Effector memory CD4-positive, alpha-beta T cell (primary cell): ENCODE data around the gene EPOP.

Experiments used
- DNase-seq, 3 donors: peaks; one replicate each; pipeline ENCODE4 v3.0.0-alpha.2; 2020
- H3K27ac ChIP-seq: 2 replicates; pipeline ENCODE4 v1.7.0; 2013; ENCODE audit warnings: mild to moderate bottlenecking, low read length, moderate library complexity; ENCODE audit not compliant: insufficient read depth, poor library complexity, severe bottlenecking
- H3K27me3 ChIP-seq: replicated peaks from 2 replicates; pipeline ENCODE4 v1.7.0; 2013; ENCODE audit warnings: mild to moderate bottlenecking, low read length; ENCODE audit not compliant: insufficient read depth, control insufficient read depth, poor library complexity, severe bottlenecking
- H3K36me3 ChIP-seq: 2 replicates; pipeline ENCODE4 v1.7.0; 2013; ENCODE audit warnings: mild to moderate bottlenecking, low read length, moderate library complexity; ENCODE audit not compliant: control insufficient read depth, insufficient read depth
- H3K4me1 ChIP-seq: 2 replicates; pipeline ENCODE4 v1.7.0; 2013; ENCODE audit warnings: low read length, mild to moderate bottlenecking; ENCODE audit not compliant: control insufficient read depth, insufficient read depth, poor library complexity, severe bottlenecking
- H3K4me3 ChIP-seq: 2 replicates; pipeline ENCODE4 v1.7.0; 2013; ENCODE audit warnings: low read length, low read depth, mild to moderate bottlenecking; ENCODE audit not compliant: insufficient read depth, poor library complexity, severe bottlenecking
- H3K9me3 ChIP-seq: 2 replicates; pipeline ENCODE4 v1.7.0; 2013; ENCODE audit warnings: mild to moderate bottlenecking, low read length, moderate library complexity; ENCODE audit not compliant: control insufficient read depth
- total RNA-seq, 3 donors: gene quantifications; one replicate each; lab custom pipeline; 2026; lab: John Stamatoyannopoulos, UW

Gene EPOP
- 0.69 to 5.3 (median 2.5) reads per million in 3 donors for total RNA-seq

DNA sequence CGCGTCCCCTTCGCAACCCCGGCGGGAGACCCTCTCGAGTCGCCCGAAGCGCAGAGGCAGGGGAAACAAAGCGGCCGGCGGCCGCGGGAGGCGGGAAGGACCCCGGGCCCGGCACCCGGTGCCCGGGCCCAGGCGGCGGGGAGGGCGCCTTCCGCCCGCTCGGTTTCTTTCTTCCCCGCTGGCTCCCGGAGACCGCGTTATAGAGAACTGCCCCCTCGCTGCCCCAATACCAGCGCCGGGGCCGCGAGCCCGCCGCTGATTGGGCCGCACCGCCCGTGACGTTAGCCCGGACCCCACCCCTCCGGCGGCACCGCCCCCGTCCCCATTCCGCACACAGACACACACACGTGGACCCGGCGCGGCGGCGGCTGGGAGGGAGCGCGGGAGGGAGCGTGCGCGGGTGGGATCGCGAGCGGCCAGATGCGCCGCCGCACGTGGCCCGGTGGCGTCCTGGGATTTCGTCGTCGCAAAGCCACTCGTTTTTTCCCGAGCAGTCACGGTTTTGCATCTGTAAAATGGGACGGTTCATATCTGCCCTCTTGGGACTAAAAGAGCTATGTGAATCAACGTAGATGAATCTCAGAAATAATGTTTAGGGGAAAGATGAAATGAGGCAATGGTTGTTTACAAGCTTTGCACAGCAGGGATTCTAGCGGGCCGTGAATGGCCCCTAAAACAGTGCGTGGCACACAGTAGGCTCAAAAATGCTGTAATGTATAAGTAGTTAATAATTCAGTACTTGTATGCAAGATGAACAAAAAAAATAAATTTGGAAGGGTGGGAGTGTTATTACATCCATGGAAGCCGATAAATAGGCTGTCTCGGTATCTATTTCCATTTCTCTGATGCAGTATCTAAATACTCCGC is at the start of gene EPOP:
TSS of gene EPOP (minus strand) at position 209 of the 867 bp plus-strand sequence. CDS start 462 bp downstream, outside the sequence.
- Histone ChIP-seq H3K27me3 (peaks cover 34% of the 10 kb centered on the region), H3K27ac (peak within 1 kb of the TSS; percentile 18), H3K4me1 (peaks cover 22% of the 10 kb centered on the region), H3K9me3 (no peaks in the 10 kb centered on the region), H3K4me3 (peak within 1 kb of the TSS; percentile 70), H3K36me3 (no peaks in the 10 kb centered on the region)
- peak; percentile 69 to 76 (median 72) for DNase-seq

DNA sequence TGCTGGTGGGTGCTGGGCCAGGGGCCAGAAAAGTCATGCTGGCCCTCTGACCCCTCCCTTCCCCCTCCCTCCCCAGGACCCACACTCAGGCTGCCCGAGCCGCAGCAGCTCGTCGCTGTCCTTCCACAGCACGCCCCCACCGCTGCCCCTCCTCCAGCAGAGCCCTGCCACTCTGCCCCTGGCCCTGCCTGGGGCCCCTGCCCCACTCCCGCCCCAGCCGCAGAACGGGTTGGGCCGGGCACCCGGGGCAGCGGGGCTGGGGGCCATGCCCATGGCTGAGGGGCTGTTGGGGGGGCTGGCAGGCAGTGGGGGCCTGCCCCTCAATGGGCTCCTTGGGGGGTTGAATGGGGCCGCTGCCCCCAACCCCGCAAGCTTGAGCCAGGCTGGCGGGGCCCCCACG is 47.0 kb upstream of the EPOP start:
- no peak for DNase-seq
- Histone ChIP-seq H3K9me3 (no peaks in the 10 kb centered on the region), H3K27ac (no peak overlapping the region), H3K27me3 (no peaks in the 10 kb centered on the region), H3K4me3 (no peak overlapping the region), H3K4me1 (peaks cover 15% of the 10 kb centered on the region), H3K36me3 (peaks cover 57% of the 10 kb centered on the region)

DNA sequence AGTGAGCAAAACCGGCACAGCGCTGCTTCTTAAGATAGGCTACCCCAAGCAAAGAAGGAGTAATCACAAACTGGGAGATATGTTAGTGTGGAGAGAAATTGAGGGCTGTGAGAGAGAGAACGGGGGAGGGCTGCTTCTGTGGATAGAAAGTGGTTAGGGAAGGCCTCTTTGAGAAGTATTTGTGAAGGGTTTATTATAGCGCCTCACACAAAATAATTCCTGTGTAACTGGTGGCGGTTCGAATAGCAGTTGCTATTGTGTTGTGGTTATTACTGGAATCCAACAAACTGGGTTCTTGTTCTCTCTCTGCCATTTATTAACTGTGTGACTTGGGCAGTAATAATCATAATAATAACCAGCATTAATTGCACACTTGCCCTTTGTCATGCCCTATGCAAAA is 46.2 kb upstream of the EPOP start:
- H3K27ac ChIP-seq, result no peak overlapping the region
- no peaks in the 10 kb centered on the region for H3K9me3 ChIP-seq
- DNase-seq, result no peak
- H3K27me3 ChIP-seq, result no peaks in the 10 kb centered on the region
- H3K4me1 ChIP-seq, result peaks cover 15% of the 10 kb centered on the region
- H3K36me3 ChIP-seq, result peaks cover 66% of the 10 kb centered on the region
- H3K4me3 ChIP-seq, result no peak overlapping the region

DNA sequence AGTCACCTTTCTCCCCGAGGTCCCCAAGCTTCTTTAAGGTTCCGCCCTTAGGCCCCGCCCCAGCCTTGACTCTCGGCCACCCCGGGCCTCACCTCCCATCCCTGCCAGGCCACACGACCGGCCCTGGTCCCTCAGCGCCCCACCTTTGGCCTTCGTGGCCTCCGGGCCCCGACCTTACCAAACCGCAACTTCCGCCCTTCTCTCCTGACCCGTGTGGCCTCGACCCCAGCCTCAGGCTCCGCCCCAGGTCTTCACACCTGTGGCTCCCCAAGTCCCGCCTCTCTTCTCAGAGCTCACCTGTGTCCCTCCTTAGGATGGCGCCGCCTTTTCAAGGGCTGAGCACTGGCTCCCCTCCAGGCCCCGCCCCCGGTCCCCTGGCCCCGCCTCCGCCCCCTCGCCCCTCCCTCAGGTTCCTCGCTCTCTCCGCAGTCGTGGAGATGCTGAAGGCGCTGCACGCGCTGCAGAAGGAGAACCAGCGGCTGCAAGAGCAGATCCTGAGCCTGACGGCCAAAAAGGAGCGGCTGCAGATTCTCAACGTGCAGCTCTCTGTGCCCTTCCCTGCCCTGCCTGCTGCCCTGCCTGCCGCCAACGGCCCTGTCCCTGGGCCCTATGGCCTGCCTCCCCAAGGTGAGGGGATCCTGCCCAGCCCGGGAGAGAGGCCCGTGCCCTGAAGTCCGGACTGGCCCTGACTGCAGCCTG is 45.3 kb upstream of the EPOP start:
- no peaks in the 10 kb centered on the region for H3K27me3 ChIP-seq
- H3K4me1 ChIP-seq, result peaks cover 8% of the 10 kb centered on the region
- DNase-seq, result no peak
- H3K9me3 ChIP-seq, result no peaks in the 10 kb centered on the region
- no peak overlapping the region for H3K4me3 ChIP-seq
- peaks cover 70% of the 10 kb centered on the region for H3K36me3 ChIP-seq
- no peak overlapping the region for H3K27ac ChIP-seq

DNA sequence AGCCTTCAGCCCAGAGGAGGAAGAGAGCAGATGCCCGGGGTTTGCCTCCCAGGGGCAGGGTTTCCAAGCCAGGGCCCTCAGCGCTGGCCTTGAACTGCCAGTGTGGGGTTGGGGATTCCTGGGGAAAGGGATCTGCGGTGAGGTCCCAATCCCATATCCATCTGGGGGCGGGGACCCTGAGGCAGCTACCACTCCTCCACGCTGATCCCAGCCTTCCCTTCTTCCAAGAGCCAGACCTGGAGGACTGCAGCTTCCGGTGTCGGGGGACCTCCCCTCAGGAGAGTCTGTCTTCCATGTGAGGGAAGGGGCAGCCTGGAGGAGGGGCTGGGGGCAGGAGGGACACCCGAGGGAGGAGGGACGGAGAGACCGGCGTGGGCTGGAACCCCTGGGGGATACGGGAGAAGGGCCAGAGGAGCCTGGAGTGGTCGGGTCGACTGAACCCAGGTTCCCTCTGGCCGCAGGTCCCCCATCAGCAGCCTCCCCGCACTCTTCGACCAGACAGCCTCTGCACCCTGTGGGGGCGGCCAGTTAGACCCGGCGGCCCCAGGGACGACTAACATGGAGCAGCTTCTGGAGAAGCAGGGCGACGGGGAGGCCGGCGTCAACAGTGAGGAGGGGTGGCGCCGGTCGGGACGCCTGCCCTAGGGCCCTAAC is 44.7 kb upstream of the EPOP start:
- H3K27me3 ChIP-seq, result no peaks in the 10 kb centered on the region
- no peak overlapping the region for H3K27ac ChIP-seq
- no peaks in the 10 kb centered on the region for H3K9me3 ChIP-seq
- DNase-seq, result no peak
- peaks cover 70% of the 10 kb centered on the region for H3K36me3 ChIP-seq
- H3K4me1 ChIP-seq, result peaks cover 1% of the 10 kb centered on the region
- H3K4me3 ChIP-seq, result no peak overlapping the region

DNA sequence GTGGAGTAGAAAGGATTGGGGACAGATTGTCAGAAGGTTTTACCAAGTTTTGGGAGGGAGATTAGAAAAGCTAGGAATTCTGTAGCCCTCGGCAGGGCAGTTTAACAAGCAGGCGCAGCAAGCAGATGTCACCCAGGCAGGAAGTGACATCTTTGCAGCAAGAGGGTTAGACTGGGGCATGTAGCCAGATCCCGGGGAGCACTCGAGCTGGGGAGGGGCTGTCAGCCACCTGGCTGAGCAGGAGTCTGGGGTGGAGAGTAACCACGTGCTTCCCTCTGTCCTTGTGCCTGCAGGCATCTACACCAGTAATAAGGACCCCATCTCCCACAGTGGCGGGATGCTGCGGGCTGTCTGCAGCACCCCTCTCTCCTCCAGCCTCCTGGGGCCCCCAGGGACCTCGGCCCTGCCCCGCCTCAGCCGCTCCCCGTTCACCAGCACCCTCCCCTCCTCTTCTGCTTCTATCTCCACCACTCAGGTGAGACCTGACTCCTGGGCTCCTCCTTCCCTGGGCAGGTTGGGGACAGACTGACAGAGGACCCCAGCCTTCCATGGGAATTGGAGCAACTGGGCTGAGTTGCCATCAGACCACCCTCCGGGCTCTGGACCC is 42.5 kb upstream of the EPOP start:
- Histone ChIP-seq H3K4me3 (no peak overlapping the region), H3K9me3 (no peaks in the 10 kb centered on the region), H3K4me1 (no peaks in the 10 kb centered on the region), H3K36me3 (peaks cover 85% of the 10 kb centered on the region), H3K27me3 (no peaks in the 10 kb centered on the region), H3K27ac (no peak overlapping the region)
- DNase-seq, result no peak

DNA sequence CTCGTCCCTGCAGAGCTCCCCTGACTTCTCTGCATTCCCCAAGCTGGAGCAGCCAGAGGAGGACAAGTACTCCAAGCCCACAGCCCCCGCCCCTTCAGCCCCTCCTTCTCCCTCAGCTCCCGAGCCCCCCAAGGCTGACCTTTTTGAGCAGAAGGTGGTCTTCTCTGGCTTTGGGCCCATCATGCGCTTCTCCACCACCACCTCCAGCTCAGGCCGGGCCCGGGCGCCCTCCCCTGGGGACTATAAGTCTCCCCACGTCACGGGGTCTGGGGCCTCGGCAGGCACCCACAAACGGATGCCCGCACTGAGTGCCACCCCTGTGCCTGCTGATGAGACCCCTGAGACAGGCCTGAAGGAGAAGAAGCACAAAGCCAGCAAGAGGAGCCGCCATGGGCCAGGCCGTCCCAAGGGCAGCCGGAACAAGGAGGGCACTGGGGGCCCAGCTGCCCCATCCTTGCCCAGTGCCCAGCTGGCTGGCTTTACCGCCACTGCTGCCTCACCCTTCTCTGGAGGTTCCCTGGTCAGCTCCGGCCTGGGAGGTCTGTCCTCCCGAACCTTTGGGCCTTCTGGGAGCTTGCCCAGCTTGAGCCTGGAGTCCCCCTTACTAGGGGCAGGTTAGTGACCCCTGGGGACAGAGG is 41.7 kb upstream of the EPOP start:
- Histone ChIP-seq H3K27ac (no peak overlapping the region), H3K36me3 (peaks cover 85% of the 10 kb centered on the region), H3K27me3 (no peaks in the 10 kb centered on the region), H3K9me3 (no peaks in the 10 kb centered on the region), H3K4me3 (no peak overlapping the region), H3K4me1 (no peaks in the 10 kb centered on the region)
- no peak for DNase-seq

DNA sequence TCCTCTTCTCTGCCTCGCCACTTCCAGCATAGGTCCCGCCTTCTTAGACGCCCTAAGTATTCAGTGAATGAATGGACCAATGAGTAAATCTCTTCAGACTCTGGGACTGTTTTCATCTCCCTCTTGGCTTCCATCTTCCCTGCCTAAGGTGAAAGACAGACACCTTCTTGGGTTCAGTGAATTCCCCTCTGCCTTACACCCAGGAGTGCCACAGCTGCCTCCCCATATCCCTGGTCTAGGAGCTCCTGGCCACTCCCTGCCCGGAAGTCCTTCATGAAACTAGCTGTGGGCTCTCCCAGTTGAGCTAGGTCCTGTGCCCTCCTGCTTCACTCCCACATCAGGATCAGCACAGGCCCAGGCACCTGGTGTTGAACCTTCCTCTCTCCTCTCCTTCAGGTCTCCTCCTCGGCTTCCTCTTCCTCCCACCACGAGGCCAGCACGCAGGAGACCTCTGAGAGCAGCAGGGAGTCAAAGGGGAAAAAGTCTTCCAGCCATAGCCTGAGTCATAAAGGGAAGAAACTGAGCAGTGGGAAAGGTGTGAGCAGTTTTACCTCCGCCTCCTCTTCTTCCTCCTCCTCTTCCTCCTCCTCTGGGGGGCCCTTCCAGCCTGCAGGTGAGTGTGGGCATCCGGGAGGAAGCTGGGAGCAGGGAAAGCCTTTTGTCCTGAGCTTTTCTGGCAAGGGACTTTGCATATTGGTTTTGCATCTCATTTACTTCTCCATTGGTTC is 40.6 kb upstream of the EPOP start:
- Histone ChIP-seq H3K4me3 (no peak overlapping the region), H3K27ac (no peak overlapping the region), H3K27me3 (no peaks in the 10 kb centered on the region), H3K9me3 (no peaks in the 10 kb centered on the region), H3K36me3 (peaks cover 84% of the 10 kb centered on the region), H3K4me1 (no peaks in the 10 kb centered on the region)
- no peak for DNase-seq

DNA sequence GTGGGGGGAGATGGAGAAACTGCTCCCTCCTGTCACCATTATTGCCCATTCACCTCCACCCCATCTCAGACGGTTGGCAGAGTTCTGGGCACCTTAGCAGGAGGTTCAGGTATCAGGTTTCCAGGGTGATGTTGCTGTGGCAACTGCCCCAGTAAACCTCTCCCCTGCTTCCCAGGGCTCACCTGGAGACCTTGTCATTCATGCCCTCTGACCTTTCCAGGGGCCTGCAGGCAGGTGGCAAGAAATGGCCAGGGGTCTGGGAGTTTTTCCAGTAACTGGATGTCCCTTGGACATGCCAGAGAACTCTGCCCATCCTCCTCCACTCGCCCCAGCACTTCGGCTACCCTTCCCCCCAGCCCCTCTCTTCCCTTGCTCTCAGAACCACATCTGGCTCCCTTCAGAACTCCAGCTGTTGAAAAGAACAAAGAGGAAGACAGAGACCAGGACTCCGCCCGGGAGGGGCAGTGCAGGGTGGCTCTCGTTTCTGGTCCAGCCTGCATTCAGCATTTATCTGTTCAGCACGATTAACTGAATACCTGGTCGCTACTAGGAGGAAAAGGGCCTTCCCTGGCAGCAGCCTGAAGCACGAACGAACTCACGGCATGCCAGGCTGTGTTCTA is 38.8 kb upstream of the EPOP start:
- no peaks in the 10 kb centered on the region for H3K9me3 ChIP-seq
- H3K4me3 ChIP-seq, result no peak overlapping the region
- no peak overlapping the region for H3K27ac ChIP-seq
- no peak for DNase-seq
- H3K27me3 ChIP-seq, result no peaks in the 10 kb centered on the region
- peaks cover 93% of the 10 kb centered on the region for H3K36me3 ChIP-seq
- H3K4me1 ChIP-seq, result no peaks in the 10 kb centered on the region
